ENCODE measurements around the gene ACVR1. TPM values are rescaled to one million over a fixed set of nuclear protein-coding genes. Genes with fewer than 3 reads are reported as not detected.
A peak's percentile ranks its signal among the peaks of the same experiment; 100 is the strongest.

ACVR1 gene
- total and polyA plus RNA-seq, 9 of the 15 experiments (the other 6 are each of a cell fraction or from before 2014, with no cell fraction given), result 3.8 to 14.3 (median 6.9) TPM

GRCh38 chr2:157777427-157777826 lies 98.7 kb downstream of the ACVR1 start (continued):
- TF ChIP-seq ZNF644 (tag; IDR thresholded peaks at IDR 0.05; ENCODE audit: low read depth), result no peak
- TF ChIP-seq BCL6 (CRISPR knock-in tag; IDR thresholded peaks at IDR 0.05), result no peak
- TF ChIP-seq PRMT5 (CRISPR knock-in tag; IDR thresholded peaks at IDR 0.05), result no peak
- TF ChIP-seq EWSR1 (IDR thresholded peaks at IDR 0.05; ENCODE audit: borderline replicate concordance, low read depth, partially characterized antibody), result no peak
- no peak for TF ChIP-seq TFAP4 (CRISPR knock-in tag; IDR thresholded peaks at IDR 0.05; ENCODE audit: borderline replicate concordance)
- TF ChIP-seq NFIC (IDR thresholded peaks at IDR 0.05), result no peak
- TF ChIP-seq STAT6 (CRISPR knock-in tag; IDR thresholded peaks at IDR 0.05), result no peak
- TF ChIP-seq KLF16 (IDR thresholded peaks at IDR 0.05), result no peak
- no peak for TF ChIP-seq ELF2 (CRISPR knock-in tag; IDR thresholded peaks at IDR 0.05)
- TF ChIP-seq MTA2 (IDR thresholded peaks at IDR 0.05; ENCODE audit: low read depth), result no peak
- TF ChIP-seq ZNF133 (CRISPR knock-in tag; IDR thresholded peaks at IDR 0.05), result no peak
- peak; percentile 54 to 86 (median 58); a peak in 4 of 6 replicates for TF ChIP-seq CTCF (IDR thresholded peaks at IDR 0.05 in 2 of 3, conservative IDR thresholded peaks at IDR 0.05 in 1 of 3; ENCODE audit: insufficient read depth in 2 of 3, low read depth in 1 of 3, low read length in 3 of 3)
- no peak for TF ChIP-seq AFF4 (CRISPR knock-in tag; IDR thresholded peaks at IDR 0.05)
- no peak for TF ChIP-seq CBX1 (IDR thresholded peaks at IDR 0.05; ENCODE audit: low read depth)
- no peak for TF ChIP-seq FOSL1 (tag; conservative IDR thresholded peaks at IDR 0.05)
- no peak for TF ChIP-seq E2F8 (IDR thresholded peaks at IDR 0.05; ENCODE audit: low read depth, partially characterized antibody)
- TF ChIP-seq ARID2 (IDR thresholded peaks at IDR 0.05), result no peak
- TF ChIP-seq ZBED1 (IDR thresholded peaks at IDR 0.05), result no peak

Data from K562 (cell line).